MM.1S (cell line): ENCODE measurements around the gene LOXHD1.

Source experiments
- DNase-seq: peaks from one replicate; pipeline ENCODE4 v3.0.0-alpha.2; 2015
- H2AFZ ChIP-seq: fragments of 300-600 bp; sonication (generic); 2 replicates; pipeline ENCODE4 v1.6.0; 2016; ENCODE audit warnings: antibody characterized with exemption, low read length
- H3F3A ChIP-seq: fragments of 300-600 bp; sonication (generic); 2 replicates; pipeline ENCODE4 v1.6.1; 2016; ENCODE audit warnings: mild to moderate bottlenecking, antibody characterized with exemption, low read length, moderate library complexity, mixed read lengths; ENCODE audit not compliant: insufficient read depth
- H3K27ac ChIP-seq: fragments of 300-600 bp; sonication (generic); 2 replicates; pipeline ENCODE4 v1.5.1; 2016; ENCODE audit warnings: mild to moderate bottlenecking, low read length
- H3K27me3 ChIP-seq: fragments of 300-600 bp; sonication (generic); replicated peaks from 2 replicates; pipeline ENCODE4 v1.6.0; 2016; ENCODE audit warnings: low read length; ENCODE audit not compliant: insufficient read depth
- H3K36me3 ChIP-seq: fragments of 300-600 bp; sonication (generic); replicated peaks from 2 replicates; pipeline ENCODE4 v1.6.1; 2016; ENCODE audit warnings: mild to moderate bottlenecking, low read length, mixed read lengths; ENCODE audit not compliant: insufficient read depth
- H3K4me1 ChIP-seq: fragments of 300-600 bp; sonication (generic); 2 replicates; pipeline ENCODE4 v1.6.1; 2016; ENCODE audit warnings: low read length, mixed read lengths
- H3K4me2 ChIP-seq: fragments of 300-600 bp; sonication (generic); 2 replicates; pipeline ENCODE4 v1.6.0; 2016; ENCODE audit warnings: low read depth, low read length
- H3K4me3 ChIP-seq: fragments of 300-600 bp; sonication (generic); 2 replicates; pipeline ENCODE4 v1.5.1; 2016; ENCODE audit warnings: low read length, mixed read lengths
- H3K79me2 ChIP-seq: fragments of 300-600 bp; sonication (generic); 2 replicates; pipeline ENCODE4 v1.6.1; 2016; ENCODE audit warnings: mixed run types, low read length, mixed read lengths
- H3K9ac ChIP-seq: fragments of 300-600 bp; sonication (generic); 2 replicates; pipeline ENCODE4 v1.6.1; 2016; ENCODE audit warnings: low read length, mixed read lengths
- H3K9me2 ChIP-seq: fragments of 300-600 bp; sonication (generic); replicated peaks from 2 replicates; pipeline ENCODE4 v1.6.1; 2016; ENCODE audit warnings: mild to moderate bottlenecking, low read length, mixed read lengths; ENCODE audit not compliant: insufficient read depth
- H3K9me3 ChIP-seq: fragments of 300-600 bp; sonication (generic); replicated peaks from 2 replicates; pipeline ENCODE4 v1.6.1; 2016; ENCODE audit warnings: mild to moderate bottlenecking, low read length, mixed read lengths; ENCODE audit not compliant: insufficient read depth
- H4K20me1 ChIP-seq: fragments of 300-600 bp; sonication (generic); 2 replicates; pipeline ENCODE4 v1.6.1; 2016; ENCODE audit warnings: mild to moderate bottlenecking, low read length, moderate library complexity, mixed read lengths; ENCODE audit not compliant: insufficient read depth
- CTCF ChIP-seq: fragments of 300-600 bp; sonication (generic); IDR thresholded peaks from 2 replicates; pipeline ENCODE4 v1.5.1; 2016; ENCODE audit warnings: antibody characterized with exemption, low read length, mixed read lengths
- EZH2 ChIP-seq: fragments of 300-600 bp; sonication (generic); optimal IDR thresholded peaks from 2 replicates; pipeline ENCODE3; 2017; ENCODE audit warnings: low read depth, mild to moderate bottlenecking, antibody characterized with exemption, low read length, mixed read lengths
- EZH2phosphoT487 ChIP-seq: fragments of 300-600 bp; sonication (generic); IDR thresholded peaks from 2 replicates; pipeline ENCODE4 v1.6.1; 2018; ENCODE audit warnings: antibody characterized with exemption, low read length

LOXHD1 gene

DNA sequence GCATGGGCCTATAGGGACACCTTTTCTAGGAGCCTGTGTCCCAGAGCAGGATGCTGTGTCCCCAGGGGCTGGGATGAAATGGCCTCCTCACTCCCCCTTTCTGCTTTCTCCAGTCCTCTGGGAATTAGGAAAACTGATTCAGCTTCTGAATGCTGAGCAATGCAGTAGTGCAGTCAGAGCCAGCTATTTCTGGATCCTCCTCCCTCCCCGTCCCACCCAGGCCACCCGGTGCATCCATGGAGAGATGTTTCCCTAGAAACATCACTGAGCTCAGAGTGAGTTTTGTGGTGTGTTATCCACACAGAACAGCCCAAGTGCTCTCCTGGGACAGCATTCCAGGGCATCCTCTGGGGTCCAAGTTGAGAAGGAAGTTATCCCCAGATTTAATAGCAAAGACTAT lies 125.5 kb downstream of the LOXHD1 start:
- no peak for TF ChIP-seq CTCF
- Histone ChIP-seq H3K4me1 (no peaks in the 10 kb centered on the region), H3K79me2 (no peaks in the 10 kb centered on the region), H2AFZ (no peak overlapping the region), H4K20me1 (no peaks in the 10 kb centered on the region), H3K9me2 (no peaks in the 10 kb centered on the region), H3F3A (no peaks in the 10 kb centered on the region), H3K27ac (no peak overlapping the region), H3K9me3 (no peaks in the 10 kb centered on the region), H3K36me3 (no peaks in the 10 kb centered on the region), H3K27me3 (no peaks in the 10 kb centered on the region), H3K4me2 (no peak overlapping the region), H3K4me3 (no peak overlapping the region), H3K9ac (no peak overlapping the region)
- DNase-seq, result no peak

- no peaks in the 10 kb centered on the region for H3K9me2 ChIP-seq
- DNase-seq, result no peak
- H4K20me1 ChIP-seq, result no peaks in the 10 kb centered on the region
- H3K9me3 ChIP-seq, result no peaks in the 10 kb centered on the region
- H3K79me2 ChIP-seq, result no peaks in the 10 kb centered on the region
- no peaks in the 10 kb centered on the region for H3K4me1 ChIP-seq
- no peak overlapping the region for H3K9ac ChIP-seq
- TF ChIP-seq EZH2 (no peak), CTCF (no peak), EZH2phosphoT487 (no peak)
- H3K4me3 ChIP-seq, result no peak overlapping the region
- H2AFZ ChIP-seq, result no peak overlapping the region
- H3K4me2 ChIP-seq, result no peak overlapping the region
- no peak overlapping the region for H3K27ac ChIP-seq
- H3F3A ChIP-seq, result no peaks in the 10 kb centered on the region
- no peaks in the 10 kb centered on the region for H3K36me3 ChIP-seq
- H3K27me3 ChIP-seq, result no peaks in the 10 kb centered on the region
These were observed 129.0 kb downstream of the LOXHD1 start for GRCh38 chr18:46528037-46528436.

DNA sequence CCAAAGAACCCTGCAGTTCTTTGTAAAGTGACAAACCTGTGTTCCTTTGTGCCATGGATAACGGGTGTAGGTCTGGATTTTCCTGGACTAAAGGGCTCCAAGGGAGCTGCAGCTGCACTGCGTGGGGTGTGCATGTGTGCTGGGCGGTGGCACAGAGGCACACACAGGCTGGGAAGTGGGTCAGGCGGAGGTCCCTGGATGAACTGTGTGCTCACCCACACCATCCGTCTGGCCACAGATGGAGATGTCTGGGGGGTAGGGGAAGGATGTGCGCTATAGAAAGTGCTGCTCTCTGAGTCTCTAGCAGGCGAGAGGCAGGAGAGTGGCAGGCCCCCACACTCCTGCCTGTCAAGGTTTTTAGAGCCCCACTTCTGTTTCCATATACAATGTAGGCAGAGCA lies 137.2 kb downstream of the LOXHD1 start:
- no peak for DNase-seq
- Histone ChIP-seq H3K4me1 (no peaks in the 10 kb centered on the region), H3K4me2 (no peak overlapping the region), H3K9me3 (no peaks in the 10 kb centered on the region), H3K36me3 (no peaks in the 10 kb centered on the region), H2AFZ (no peak overlapping the region), H3K27me3 (no peaks in the 10 kb centered on the region), H4K20me1 (no peaks in the 10 kb centered on the region), H3K79me2 (no peaks in the 10 kb centered on the region), H3F3A (no peaks in the 10 kb centered on the region), H3K4me3 (no peak overlapping the region), H3K9ac (no peak overlapping the region), H3K9me2 (no peaks in the 10 kb centered on the region), H3K27ac (no peak overlapping the region)
- TF ChIP-seq CTCF (no peak), EZH2phosphoT487 (no peak), EZH2 (no peak)

GRCh38 chr18:46518438-46518837 lies 138.6 kb downstream of the LOXHD1 start:
- Histone ChIP-seq H3K27ac (no peak overlapping the region), H3K4me3 (no peak overlapping the region), H3K9me2 (no peaks in the 10 kb centered on the region), H3K9me3 (no peaks in the 10 kb centered on the region), H3K4me1 (no peaks in the 10 kb centered on the region), H3K9ac (no peak overlapping the region), H3F3A (no peaks in the 10 kb centered on the region), H3K36me3 (no peaks in the 10 kb centered on the region), H3K4me2 (no peak overlapping the region), H3K79me2 (no peaks in the 10 kb centered on the region), H2AFZ (no peak overlapping the region), H3K27me3 (no peaks in the 10 kb centered on the region), H4K20me1 (no peaks in the 10 kb centered on the region)
- TF ChIP-seq CTCF (peak; percentile 3; the same call in 1 of the 2 replicates), EZH2phosphoT487 (no peak), EZH2 (no peak)
- DNase-seq, result no peak
